Liver (tissue), 9 donors: ENCODE data around the gene SNX3. TPM values are rescaled to one million over a fixed set of nuclear protein-coding genes. Genes with fewer than 3 reads are reported as not detected.

ENCODE experiments used
- DNase-seq: peaks from one replicate; pipeline ENCODE4 v3.0.0-alpha.2; 2017; ENCODE audit warnings: low spot score
- H3K27ac ChIP-seq, 2 donors: one replicate each; pipeline ENCODE4 v1.7.0; 2013; ENCODE audit warnings: inconsistent platforms in 2 of 2, low read length in 2 of 2, control low read depth in 1 of 2, low read depth in 1 of 2, mild to moderate bottlenecking in 1 of 2
- H3K27me3 ChIP-seq, 4 donors: one replicate each; pipeline versions ENCODE4 v1.6.1 to v1.7.0; 2013; ENCODE audit warnings: low read length in 3 of 4, inconsistent platforms in 1 of 4, mild to moderate bottlenecking in 1 of 4, moderate library complexity in 1 of 4; ENCODE audit not compliant: control insufficient read depth in 4 of 4, insufficient read depth in 4 of 4
- H3K36me3 ChIP-seq, 4 donors: one replicate each; pipeline versions ENCODE4 v1.6.1 to v1.7.0; 2013; ENCODE audit warnings: low read length in 3 of 4, mild to moderate bottlenecking in 3 of 4, low read depth in 1 of 4, moderate library complexity in 1 of 4; ENCODE audit not compliant: control insufficient read depth in 4 of 4, insufficient read depth in 3 of 4
- H3K4me1 ChIP-seq, 4 donors: one replicate each; pipeline versions ENCODE4 v1.6.1 to v1.7.0; 2013; ENCODE audit warnings: low read length in 3 of 4, mild to moderate bottlenecking in 3 of 4, moderate library complexity in 1 of 4; ENCODE audit not compliant: control insufficient read depth in 4 of 4, insufficient read depth in 4 of 4
- H3K4me3 ChIP-seq, 3 donors: one replicate each; pipeline versions ENCODE4 v1.6.1 to v1.7.0; 2013; ENCODE audit warnings: low read length in 3 of 3, control low read depth in 1 of 3, low read depth in 1 of 3, mild to moderate bottlenecking in 1 of 3
- H3K9ac ChIP-seq, 2 donors: one replicate each; pipeline ENCODE4 v1.7.0; 2013; ENCODE audit warnings: low read length in 2 of 2, mild to moderate bottlenecking in 2 of 2, moderate library complexity in 2 of 2, control low read depth in 1 of 2, low read depth in 1 of 2
- H3K9me3 ChIP-seq, 4 donors: one replicate each; pipeline versions ENCODE4 v1.6.1 to v1.7.0; 2013; ENCODE audit warnings: low read length in 3 of 4; ENCODE audit not compliant: control insufficient read depth in 4 of 4
- EGR1 ChIP-seq, 2 donors: IDR thresholded peaks; 2 replicates each; pipeline ENCODE4 v1.6.1; 2016 to 2018; ENCODE audit warnings: antibody characterized with exemption in 2 of 2, low read depth in 2 of 2
- FOXA1 ChIP-seq: IDR thresholded peaks from 2 replicates; pipeline ENCODE4 v1.6.1; 2016; ENCODE audit warnings: antibody characterized with exemption
- FOXA2 ChIP-seq: IDR thresholded peaks from 2 replicates; pipeline ENCODE4 v1.6.1; 2016; ENCODE audit warnings: antibody characterized with exemption
- GABPA ChIP-seq, 2 donors: IDR thresholded peaks in 1 of 2; conservative IDR thresholded peaks in 1 of 2; 2 replicates each; pipeline ENCODE4 v1.6.1; 2016; ENCODE audit warnings: antibody characterized with exemption in 2 of 2, mild to moderate bottlenecking in 1 of 2, moderate library complexity in 1 of 2
- HNF4A ChIP-seq, 2 donors: conservative IDR thresholded peaks; 2 replicates each; pipeline ENCODE4 v1.6.1; 2016; ENCODE audit warnings: antibody characterized with exemption in 2 of 2, mild to moderate bottlenecking in 2 of 2
- HNF4G ChIP-seq: IDR thresholded peaks from 2 replicates; pipeline ENCODE4 v1.6.1; 2016; ENCODE audit warnings: antibody characterized with exemption
- JUND ChIP-seq, 2 donors: IDR thresholded peaks; 2 replicates each; pipeline ENCODE4 v1.6.1; 2016; ENCODE audit warnings: antibody characterized with exemption in 2 of 2
- MAX ChIP-seq: IDR thresholded peaks from 2 replicates; pipeline ENCODE4 v1.6.1; 2016; ENCODE audit warnings: antibody characterized with exemption
- NR2F2 ChIP-seq: IDR thresholded peaks from 2 replicates; pipeline ENCODE4 v1.6.1; 2016; ENCODE audit warnings: antibody characterized with exemption
- RAD21 ChIP-seq, 2 donors: IDR thresholded peaks; 2 replicates each; pipeline ENCODE4 v1.6.1; 2016; ENCODE audit warnings: antibody characterized with exemption in 2 of 2, mild to moderate bottlenecking in 2 of 2
- REST ChIP-seq: IDR thresholded peaks from 2 replicates; pipeline ENCODE4 v1.6.1; 2016; ENCODE audit warnings: antibody characterized with exemption, mild to moderate bottlenecking
- RXRA ChIP-seq, 2 donors: IDR thresholded peaks; 2 replicates each; pipeline ENCODE4 v1.6.1; 2017 to 2018; ENCODE audit warnings: antibody characterized with exemption in 2 of 2, mild to moderate bottlenecking in 1 of 2
- SP1 ChIP-seq: IDR thresholded peaks from 2 replicates; pipeline ENCODE4 v1.6.1; 2018; ENCODE audit warnings: antibody characterized with exemption, mild to moderate bottlenecking
- TAF1 ChIP-seq: conservative IDR thresholded peaks from 2 replicates; pipeline ENCODE4 v1.6.1; 2016; ENCODE audit warnings: antibody characterized with exemption, mild to moderate bottlenecking
- YY1 ChIP-seq: IDR thresholded peaks from 2 replicates; pipeline ENCODE4 v1.6.1; 2016; ENCODE audit warnings: antibody characterized with exemption, mild to moderate bottlenecking
- ZBTB33 ChIP-seq: IDR thresholded peaks from 2 replicates; pipeline ENCODE4 v1.6.1; 2016; ENCODE audit warnings: antibody characterized with exemption
- WGBS: extraction: QIAGEN DNeasy Blood & Tissue Kit; methylation state at CpG from one replicate; pipeline ENCODE4 v1.1.7; 2013; 5-methylcytosine and 5-hydroxymethylcytosine counted together
- polyA plus RNA-seq, 2 donors: library from polyadenylated mRNA; stranded (reverse) in 1 of 2; unstranded in 1 of 2; fragments of 200-250 nt in 1 of 2; fragments of >200 nt in 1 of 2; fragmentation: Nextera tagmentation in 1 of 2; extraction: Ambion mirVana in 1 of 2; gene quantifications; one replicate each; pipeline versions ENCODE4 v1.2.1 to v1.2.3, GENCODE V29; 2013 to 2015
- total RNA-seq, 2 donors: library from RNA; depleted of rRNA; stranded (reverse); fragments of >200 nt; gene quantifications; one replicate each; pipeline ENCODE4 v1.2.3, GENCODE V29; 2014
- TF ChIP-seq, protein P1 (sequence below): fragments of 150-350 bp; IDR thresholded peaks from 2 replicates; pipeline ENCODE4 v1.5.1; 2017; ENCODE audit warnings: improper control_type of control experiment, low read depth, low read length; ENCODE audit not compliant: missing input control
- TF ChIP-seq, protein P2 (sequence below): IDR thresholded peaks from 2 replicates; pipeline ENCODE4 v1.6.1; 2016; ENCODE audit warnings: antibody characterized with exemption
- donor health status: healthy.
- donor health status: healthy.
- donor health status: healthy.
- donor health status: healthy.
- donor health status: healthy.

Gene SNX3
- total and polyA plus RNA-seq, 4 donors, result 67.9 to 161 (median 111) TPM

- H3K4me1 ChIP-seq, result peaks cover 13 to 45% (median 27%) of the 10 kb centered on the region in 4 donors
- H3K27me3 ChIP-seq, result peaks cover 5 to 62% (median 41%) of the 10 kb centered on the region in 4 donors
- peaks cover 0 to 7% (median 0%) of the 10 kb centered on the region in 4 donors for H3K9me3 ChIP-seq
- no peak overlapping the region for H3K4me3 ChIP-seq
- WGBS, result 9% methylated on average over 41 of the region's 41 CpGs
- H3K9ac ChIP-seq, result no peak overlapping the region
- H3K36me3 ChIP-seq, result no peaks in the 10 kb centered on the region
- no peak for DNase-seq
- no peak overlapping the region for H3K27ac ChIP-seq
- TF ChIP-seq ZBTB33, result no peak
- no peak for TF ChIP-seq REST
- TF ChIP-seq RXRA (IDR thresholded peaks at IDR 0.05), result no peak
- no peak for TF ChIP-seq FOXA1
- no peak for TF ChIP-seq TAF1
- TF ChIP-seq, protein P1, sequence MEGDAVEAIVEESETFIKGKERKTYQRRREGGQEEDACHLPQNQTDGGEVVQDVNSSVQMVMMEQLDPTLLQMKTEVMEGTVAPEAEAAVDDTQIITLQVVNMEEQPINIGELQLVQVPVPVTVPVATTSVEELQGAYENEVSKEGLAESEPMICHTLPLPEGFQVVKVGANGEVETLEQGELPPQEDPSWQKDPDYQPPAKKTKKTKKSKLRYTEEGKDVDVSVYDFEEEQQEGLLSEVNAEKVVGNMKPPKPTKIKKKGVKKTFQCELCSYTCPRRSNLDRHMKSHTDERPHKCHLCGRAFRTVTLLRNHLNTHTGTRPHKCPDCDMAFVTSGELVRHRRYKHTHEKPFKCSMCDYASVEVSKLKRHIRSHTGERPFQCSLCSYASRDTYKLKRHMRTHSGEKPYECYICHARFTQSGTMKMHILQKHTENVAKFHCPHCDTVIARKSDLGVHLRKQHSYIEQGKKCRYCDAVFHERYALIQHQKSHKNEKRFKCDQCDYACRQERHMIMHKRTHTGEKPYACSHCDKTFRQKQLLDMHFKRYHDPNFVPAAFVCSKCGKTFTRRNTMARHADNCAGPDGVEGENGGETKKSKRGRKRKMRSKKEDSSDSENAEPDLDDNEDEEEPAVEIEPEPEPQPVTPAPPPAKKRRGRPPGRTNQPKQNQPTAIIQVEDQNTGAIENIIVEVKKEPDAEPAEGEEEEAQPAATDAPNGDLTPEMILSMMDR, result no peak
- no peak for TF ChIP-seq SP1
- TF ChIP-seq GABPA (IDR thresholded peaks at IDR 0.05 in 1 of 2, conservative IDR thresholded peaks at IDR 0.05 in 1 of 2), result no peak
- no peak for TF ChIP-seq YY1
- no peak for TF ChIP-seq NR2F2
- TF ChIP-seq HNF4G, result no peak
- no peak for TF ChIP-seq MAX
- TF ChIP-seq, protein P2, sequence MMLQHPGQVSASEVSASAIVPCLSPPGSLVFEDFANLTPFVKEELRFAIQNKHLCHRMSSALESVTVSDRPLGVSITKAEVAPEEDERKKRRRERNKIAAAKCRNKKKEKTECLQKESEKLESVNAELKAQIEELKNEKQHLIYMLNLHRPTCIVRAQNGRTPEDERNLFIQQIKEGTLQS, result no peak
- no peak for TF ChIP-seq HNF4A (conservative IDR thresholded peaks at IDR 0.05)
- TF ChIP-seq RAD21 (IDR thresholded peaks at IDR 0.05), result no peak
- no peak for TF ChIP-seq JUND (IDR thresholded peaks at IDR 0.05)
- no peak for TF ChIP-seq EGR1 (IDR thresholded peaks at IDR 0.05; ENCODE audit: low read depth in 2 of 2)
- no peak for TF ChIP-seq FOXA2
Measured at GRCh38 chr6:108163644-108164542, 96.9 kb downstream of the SNX3 start.
